Measurements from ENCODE around the gene COPS6.

The COPS6 gene

DNA sequence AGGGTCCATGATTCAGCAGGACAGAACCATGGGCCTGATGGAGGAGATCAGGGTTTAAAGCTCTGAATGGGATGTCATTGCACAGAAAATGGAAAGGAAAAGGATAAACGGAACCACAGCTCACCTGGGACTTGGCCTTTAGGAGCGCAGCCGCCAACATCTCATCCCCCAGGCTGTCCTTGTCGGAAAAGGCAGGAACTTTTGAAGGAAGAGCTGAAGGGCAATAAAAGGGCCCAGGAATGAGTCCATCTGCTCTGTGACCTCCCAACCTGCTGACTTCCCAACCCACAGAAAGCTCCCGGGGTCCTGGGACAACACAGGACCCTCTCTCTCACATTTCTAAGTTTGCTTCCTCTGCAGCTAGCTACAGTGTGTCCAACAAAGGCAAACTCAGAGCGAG is 13.4 kb upstream of the COPS6 start:
- TF ChIP-seq, protein P1, sequence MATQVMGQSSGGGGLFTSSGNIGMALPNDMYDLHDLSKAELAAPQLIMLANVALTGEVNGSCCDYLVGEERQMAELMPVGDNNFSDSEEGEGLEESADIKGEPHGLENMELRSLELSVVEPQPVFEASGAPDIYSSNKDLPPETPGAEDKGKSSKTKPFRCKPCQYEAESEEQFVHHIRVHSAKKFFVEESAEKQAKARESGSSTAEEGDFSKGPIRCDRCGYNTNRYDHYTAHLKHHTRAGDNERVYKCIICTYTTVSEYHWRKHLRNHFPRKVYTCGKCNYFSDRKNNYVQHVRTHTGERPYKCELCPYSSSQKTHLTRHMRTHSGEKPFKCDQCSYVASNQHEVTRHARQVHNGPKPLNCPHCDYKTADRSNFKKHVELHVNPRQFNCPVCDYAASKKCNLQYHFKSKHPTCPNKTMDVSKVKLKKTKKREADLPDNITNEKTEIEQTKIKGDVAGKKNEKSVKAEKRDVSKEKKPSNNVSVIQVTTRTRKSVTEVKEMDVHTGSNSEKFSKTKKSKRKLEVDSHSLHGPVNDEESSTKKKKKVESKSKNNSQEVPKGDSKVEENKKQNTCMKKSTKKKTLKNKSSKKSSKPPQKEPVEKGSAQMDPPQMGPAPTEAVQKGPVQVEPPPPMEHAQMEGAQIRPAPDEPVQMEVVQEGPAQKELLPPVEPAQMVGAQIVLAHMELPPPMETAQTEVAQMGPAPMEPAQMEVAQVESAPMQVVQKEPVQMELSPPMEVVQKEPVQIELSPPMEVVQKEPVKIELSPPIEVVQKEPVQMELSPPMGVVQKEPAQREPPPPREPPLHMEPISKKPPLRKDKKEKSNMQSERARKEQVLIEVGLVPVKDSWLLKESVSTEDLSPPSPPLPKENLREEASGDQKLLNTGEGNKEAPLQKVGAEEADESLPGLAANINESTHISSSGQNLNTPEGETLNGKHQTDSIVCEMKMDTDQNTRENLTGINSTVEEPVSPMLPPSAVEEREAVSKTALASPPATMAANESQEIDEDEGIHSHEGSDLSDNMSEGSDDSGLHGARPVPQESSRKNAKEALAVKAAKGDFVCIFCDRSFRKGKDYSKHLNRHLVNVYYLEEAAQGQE (IDR thresholded peaks at IDR 0.05; ENCODE audit: insufficient read depth in 1 of 2, low read depth in 2 of 2, low read length in 2 of 2) = no peak
- no peak for TF ChIP-seq TAF1 (IDR thresholded peaks at IDR 0.05; ENCODE audit: borderline replicate concordance, insufficient read depth, low read length)
- TF ChIP-seq POLR2AphosphoS5 (IDR thresholded peaks at IDR 0.05; ENCODE audit: low read depth, low read length) = no peak
- TF ChIP-seq FOXP2 (optimal IDR thresholded peaks at IDR 0.05; ENCODE audit: borderline replicate concordance, extremely low read depth, extremely low read length, insufficient read depth) = no peak
- TF ChIP-seq SIN3A (IDR thresholded peaks at IDR 0.05; ENCODE audit: borderline replicate concordance, insufficient read depth, low read length) = no peak

DNA sequence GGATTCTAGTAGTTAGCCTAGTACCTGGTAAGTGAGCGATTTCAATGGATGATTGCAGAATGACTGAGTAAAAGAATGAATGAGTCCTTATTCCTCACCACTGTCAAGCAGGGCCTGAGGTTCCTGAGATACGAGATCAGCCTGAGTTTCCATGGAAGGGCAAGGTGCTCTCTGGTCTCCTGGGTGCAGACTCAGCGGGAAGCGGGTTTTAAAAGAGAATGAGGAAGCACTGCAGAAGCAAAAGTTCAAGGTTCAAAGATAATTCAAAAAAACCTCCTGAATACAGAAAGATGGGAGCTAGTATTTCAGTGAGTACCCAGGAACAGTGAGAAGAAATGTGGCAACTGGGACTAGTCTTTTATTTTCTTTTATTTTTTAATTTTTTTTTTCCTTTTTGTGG is 11.6 kb upstream of the COPS6 start:
- TF ChIP-seq POLR2AphosphoS5 (IDR thresholded peaks at IDR 0.05; ENCODE audit: low read depth, low read length) (no peak), SIN3A (IDR thresholded peaks at IDR 0.05; ENCODE audit: borderline replicate concordance, insufficient read depth, low read length) (no peak), FOXP2 (optimal IDR thresholded peaks at IDR 0.05; ENCODE audit: borderline replicate concordance, extremely low read depth, extremely low read length, insufficient read depth) (no peak)

DNA sequence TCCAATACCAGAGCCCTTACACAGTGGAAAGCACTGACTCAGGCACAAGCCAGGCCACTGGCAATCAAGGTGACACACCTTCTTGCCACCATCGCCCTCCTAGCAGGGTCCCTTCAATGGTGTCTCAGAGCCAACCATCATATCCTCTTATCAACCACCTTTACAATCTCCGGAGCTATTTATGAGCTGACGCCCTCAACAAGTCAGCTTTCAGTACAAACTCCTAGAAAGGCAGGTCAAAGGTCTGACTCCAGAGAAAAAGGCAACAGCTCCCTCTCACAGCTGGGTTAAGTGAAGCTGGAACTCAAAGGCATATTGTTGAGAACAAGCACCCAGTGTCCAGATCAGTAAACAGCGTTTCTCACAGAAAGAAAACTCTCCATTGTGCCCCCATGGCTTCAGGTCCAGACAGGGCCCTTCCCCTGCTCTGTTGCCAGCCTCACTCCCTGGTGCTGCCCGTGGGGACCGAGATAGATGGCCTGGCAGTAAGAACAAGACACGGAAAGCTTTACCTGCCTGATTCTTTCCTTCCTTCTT is 9.7 kb upstream of the COPS6 start:
- TF ChIP-seq FOXP2 (optimal IDR thresholded peaks at IDR 0.05; ENCODE audit: borderline replicate concordance, extremely low read depth, extremely low read length, insufficient read depth) (no peak), POLR2AphosphoS5 (IDR thresholded peaks at IDR 0.05; ENCODE audit: low read depth, low read length) (no peak), SIN3A (IDR thresholded peaks at IDR 0.05; ENCODE audit: borderline replicate concordance, insufficient read depth, low read length) (no peak), TAF1 (IDR thresholded peaks at IDR 0.05; ENCODE audit: borderline replicate concordance, insufficient read depth, low read length) (no peak)
- TF ChIP-seq, protein P1 (IDR thresholded peaks at IDR 0.05; ENCODE audit: insufficient read depth in 1 of 2, low read depth in 2 of 2, low read length in 2 of 2) = no peak

DNA sequence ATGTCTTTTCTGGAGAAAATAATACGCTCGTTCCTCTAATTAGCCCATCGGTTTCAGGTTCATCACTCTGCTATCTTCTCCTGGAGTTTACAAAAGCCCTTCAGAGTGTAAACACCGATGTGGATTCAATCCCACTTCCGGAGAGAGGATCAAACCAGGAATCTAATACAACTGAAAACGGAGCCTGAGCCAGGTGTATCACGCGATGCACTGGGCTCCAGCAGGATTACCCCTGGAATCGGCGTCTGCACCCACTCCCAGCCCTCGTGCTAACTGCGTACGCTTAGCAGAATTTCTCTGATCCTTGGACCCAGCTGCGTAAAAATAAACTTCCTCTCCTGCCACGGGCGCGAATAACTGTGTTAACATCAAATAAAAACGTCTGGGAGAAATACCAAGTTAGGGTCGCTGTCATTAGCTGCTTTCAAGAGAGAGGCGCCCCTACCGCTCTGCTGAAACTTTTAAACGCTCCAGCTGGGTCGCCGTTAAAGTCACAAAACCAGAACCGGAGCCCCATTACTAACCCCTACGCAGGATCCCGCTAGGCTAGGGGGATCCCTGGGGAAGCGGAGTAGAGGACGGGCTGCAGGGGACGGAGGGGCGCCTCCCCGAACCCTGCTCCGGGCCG is 7.7 kb upstream of the COPS6 start:
- no peak for TF ChIP-seq SIN3A (IDR thresholded peaks at IDR 0.05; ENCODE audit: borderline replicate concordance, insufficient read depth, low read length)
- no peak for TF ChIP-seq FOXP2 (optimal IDR thresholded peaks at IDR 0.05; ENCODE audit: borderline replicate concordance, extremely low read depth, extremely low read length, insufficient read depth)
- TF ChIP-seq POLR2AphosphoS5 (IDR thresholded peaks at IDR 0.05; ENCODE audit: low read depth, low read length) = no peak
- no peak for TF ChIP-seq TAF1 (IDR thresholded peaks at IDR 0.05; ENCODE audit: borderline replicate concordance, insufficient read depth, low read length)
- TF ChIP-seq, protein P1 (IDR thresholded peaks at IDR 0.05; ENCODE audit: insufficient read depth in 1 of 2, low read depth in 2 of 2, low read length in 2 of 2) = no peak

DNA sequence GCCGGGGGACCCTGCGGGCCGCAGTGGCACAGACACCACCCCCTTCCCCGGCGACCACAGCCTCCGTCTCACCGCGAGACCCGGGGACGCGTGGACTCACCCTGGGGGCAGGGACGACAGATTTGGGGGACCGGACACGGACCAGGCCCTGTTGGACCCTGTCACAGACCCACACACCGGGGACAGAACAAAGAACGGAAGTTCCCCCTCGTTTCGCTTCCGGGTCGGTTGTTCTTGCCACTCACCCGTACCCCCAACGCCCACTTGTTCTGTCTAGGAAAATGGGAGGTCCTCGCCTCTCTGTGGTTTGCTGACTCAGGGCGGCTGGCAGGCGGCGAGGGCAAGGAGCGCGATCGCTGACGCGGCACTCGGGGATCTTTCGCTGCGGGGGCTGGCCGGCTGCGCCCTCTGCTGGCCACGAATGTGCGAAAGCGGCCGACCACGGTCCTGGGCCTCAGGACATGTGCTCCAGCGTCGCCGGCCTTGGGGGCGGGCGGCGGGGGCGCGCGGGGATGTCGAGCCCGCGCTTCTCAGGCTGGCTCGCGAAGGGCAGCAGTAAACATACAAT is 7.2 kb upstream of the COPS6 start, which contains the start of gene ZNF3:
ZNF3 (minus strand) TSS at position 189 of the 568 bp plus-strand sequence. CDS start 4,366 bp downstream, outside the sequence.
- peak; percentile 74 for TF ChIP-seq TAF1 (IDR thresholded peaks at IDR 0.05; ENCODE audit: borderline replicate concordance, insufficient read depth, low read length)
- peak; percentile 83 for TF ChIP-seq SIN3A (IDR thresholded peaks at IDR 0.05; ENCODE audit: borderline replicate concordance, insufficient read depth, low read length)
- peak; percentile 72; the same call in 1 of the 2 replicates for TF ChIP-seq POLR2AphosphoS5 (IDR thresholded peaks at IDR 0.05; ENCODE audit: low read depth, low read length)
- TF ChIP-seq, protein P1 (IDR thresholded peaks at IDR 0.05; ENCODE audit: insufficient read depth in 1 of 2, low read depth in 2 of 2, low read length in 2 of 2) = 0 out of 4 replicates have a peak, but pooled peaks of 1 of the 2 experiments have one; percentile 40
- peak; percentile 97 for TF ChIP-seq FOXP2 (optimal IDR thresholded peaks at IDR 0.05; ENCODE audit: borderline replicate concordance, extremely low read depth, extremely low read length, insufficient read depth)

Data from PFSK-1 (cell line).